SKM-1 (cell line): Measurements from ENCODE around the gene MS4A6A.
A peak's percentile ranks its signal among the peaks of the same experiment; 100 is the strongest.
"Not testable (repeated sequence)": the region's sequence is repeated elsewhere in the genome, so short reads cannot be mapped to it uniquely, and the experiment has no call there.

Experiments
- DNase-seq: peaks from one replicate; lab custom pipeline; 2025; ENCODE audit not compliant: unreplicated experiment; lab: John Stamatoyannopoulos, UW

Gene MS4A6A

DNA sequence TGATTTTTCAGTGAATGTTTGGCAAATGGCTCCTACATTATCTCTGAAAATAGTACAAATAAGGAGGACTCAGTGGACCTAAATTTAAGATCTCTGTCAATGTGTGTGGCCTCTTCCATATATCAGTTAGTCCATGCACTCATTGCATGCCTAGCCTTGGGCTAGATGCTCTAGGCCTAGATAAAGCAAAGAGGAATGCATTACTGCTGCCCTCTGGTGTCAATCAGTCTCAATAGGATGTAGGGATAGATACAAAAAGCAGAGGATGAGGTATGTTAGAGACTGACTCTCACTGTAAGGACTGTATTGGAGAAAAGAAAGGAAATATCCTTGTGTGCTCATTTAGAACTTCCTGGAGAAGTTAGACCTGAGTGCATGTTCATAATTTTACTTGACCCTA is 52.4 kb downstream of the MS4A6A start:
- DNase-seq, result peak; percentile 26

DNA sequence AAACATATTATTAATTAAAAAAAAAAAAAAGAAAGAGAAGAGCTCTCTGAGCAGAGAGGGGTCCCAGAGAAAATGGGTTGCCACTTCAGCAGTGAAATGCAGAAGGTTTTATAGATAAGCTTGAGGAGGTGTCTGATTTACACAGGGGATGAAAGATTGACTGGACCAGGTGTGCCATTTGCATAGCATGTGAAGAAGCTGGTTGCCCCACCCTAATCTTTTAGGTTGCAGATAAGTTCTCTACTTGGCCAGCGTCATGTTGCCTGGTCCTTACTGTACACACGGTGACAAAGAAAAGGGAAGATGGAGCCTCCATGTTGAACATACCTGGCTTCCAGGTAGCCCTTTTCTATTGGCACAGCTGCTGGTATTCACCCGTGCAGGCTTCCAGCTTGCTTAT is 53.0 kb downstream of the MS4A6A start:
- no peak for DNase-seq

DNA sequence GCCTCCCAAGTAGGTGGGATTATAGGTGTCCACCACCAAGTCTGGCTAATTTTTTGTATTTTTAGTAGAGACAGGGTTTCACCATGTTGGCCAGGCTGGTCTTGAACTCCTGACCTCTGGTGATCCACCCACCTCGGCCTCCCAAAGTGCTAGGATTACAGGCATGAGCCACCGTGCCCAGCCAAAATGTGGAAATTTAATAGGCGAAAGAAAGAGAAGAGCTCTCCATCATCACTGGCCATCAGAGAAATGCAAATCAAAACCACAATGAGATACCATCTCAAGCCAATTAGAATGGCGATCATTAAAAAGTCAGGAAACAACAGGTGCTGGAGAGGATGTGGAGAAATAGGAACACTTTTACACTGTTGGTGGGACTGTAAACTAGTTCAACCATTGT is 54.0 kb downstream of the MS4A6A start:
- DNase-seq, result not testable (repeated sequence)

DNA sequence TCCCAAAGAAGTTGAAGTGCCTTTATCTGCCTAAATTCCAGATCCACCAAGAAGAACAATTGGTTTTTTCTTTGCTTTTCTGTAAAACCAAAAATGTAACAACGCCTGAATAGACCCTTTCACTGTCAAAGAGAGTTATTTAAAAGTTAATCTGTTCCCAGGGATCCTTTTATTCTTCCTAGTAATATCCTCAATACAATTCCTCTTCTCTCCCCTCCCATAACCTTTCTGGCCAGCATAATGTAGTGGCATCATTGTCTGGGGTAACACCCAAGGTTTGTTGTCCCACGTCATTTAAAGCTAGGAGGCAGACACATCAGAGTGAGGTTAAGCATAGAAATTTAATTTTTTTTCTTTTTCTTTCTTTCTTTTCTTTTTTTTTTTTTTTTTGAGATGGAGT is 54.5 kb downstream of the MS4A6A start:
- no peak for DNase-seq

DNA sequence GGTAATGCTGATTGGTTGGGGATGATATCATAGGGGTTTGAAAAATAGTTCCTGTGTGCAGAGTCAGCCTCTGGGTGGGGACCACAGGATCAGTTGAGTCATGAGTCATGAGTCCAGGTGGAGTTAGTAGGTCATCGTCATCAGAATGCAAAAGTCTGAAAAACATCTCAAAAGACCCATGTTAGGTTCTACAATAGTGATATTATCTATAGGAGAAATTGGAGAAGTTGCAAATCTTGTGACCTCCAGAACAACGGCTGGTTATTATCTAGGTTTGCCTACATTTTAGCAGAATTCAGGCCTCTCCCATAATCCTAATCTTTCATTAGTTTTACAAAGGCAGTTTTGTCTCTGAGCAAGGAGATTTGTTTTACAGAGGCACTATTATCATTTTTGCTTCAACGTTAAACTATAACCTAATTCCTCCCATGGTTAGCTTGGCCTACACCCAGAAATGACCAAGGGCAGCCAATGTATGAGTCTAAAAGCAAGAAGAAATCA is 55.5 kb downstream of the MS4A6A start:
- no peak for DNase-seq

DNA sequence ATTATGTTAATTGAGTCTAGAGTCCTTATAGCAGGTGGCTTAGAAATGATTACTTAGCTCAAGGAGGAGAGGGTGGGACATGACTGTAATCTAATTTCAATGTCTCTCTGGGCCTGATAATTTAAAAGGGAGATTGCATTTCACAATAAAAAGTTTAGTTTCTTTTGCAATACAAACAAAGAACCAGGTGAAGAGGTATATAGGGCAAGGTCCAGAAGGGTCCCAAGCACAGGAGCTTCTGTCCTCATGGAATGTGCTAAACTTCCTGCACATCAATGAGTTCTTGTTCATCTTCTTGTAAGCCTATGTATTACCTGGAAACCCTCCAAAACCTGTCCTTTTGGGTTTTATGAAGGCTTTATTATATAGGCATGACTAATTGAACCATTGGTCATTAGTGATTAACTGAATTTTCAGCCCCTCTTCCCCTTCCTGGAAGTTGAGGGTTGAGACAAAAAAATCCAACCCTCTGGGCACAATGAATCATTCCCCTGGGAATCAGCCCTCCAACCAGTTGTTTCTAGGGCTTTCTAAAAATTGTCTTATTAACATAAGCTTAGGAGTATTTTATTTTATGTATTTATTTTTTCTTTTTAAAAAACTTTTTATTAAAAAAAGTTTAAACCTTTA is 56.8 kb downstream of the MS4A6A start:
- no peak for DNase-seq

DNA sequence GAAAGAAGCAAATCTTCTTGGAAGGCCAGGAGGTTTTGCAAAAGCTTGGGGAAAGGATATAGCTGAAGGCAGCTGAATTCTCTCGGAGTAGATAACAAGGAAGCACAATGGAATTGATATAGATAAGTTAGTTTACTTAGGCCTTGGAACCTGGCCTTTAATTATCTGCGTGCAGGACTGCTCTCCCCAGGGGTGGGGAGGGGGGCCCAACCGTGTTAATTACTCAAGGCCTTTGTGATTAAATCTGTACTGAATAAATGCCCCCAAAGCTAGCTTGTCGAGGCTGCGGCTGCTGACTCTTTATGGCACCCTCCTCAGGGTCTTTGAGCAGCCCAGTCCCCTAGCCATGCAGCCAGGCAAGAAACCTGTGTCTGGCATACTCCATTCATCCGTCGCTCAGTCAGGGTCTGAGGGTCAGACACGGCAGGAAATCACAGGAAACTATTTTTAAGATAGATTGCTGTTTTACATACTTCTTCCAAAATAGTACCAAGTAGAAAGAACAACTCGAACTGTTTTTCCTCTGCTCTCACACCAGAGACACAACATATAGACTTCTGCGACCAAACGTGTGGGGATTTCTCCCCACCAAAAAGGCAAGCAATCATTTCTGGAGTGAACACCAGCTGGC is 58.0 kb downstream of the MS4A6A start:
- DNase-seq, result no peak
